ENCODE measurements around the gene ACACA. TPM values are rescaled to one million over a fixed set of nuclear protein-coding genes. Genes with fewer than 3 reads are reported as not detected.

ACACA gene
- total and polyA plus RNA-seq, 2 donors (not counting 1 experiment from before 2014, with no cell fraction given), result 4.8 to 26.2 TPM

DNA sequence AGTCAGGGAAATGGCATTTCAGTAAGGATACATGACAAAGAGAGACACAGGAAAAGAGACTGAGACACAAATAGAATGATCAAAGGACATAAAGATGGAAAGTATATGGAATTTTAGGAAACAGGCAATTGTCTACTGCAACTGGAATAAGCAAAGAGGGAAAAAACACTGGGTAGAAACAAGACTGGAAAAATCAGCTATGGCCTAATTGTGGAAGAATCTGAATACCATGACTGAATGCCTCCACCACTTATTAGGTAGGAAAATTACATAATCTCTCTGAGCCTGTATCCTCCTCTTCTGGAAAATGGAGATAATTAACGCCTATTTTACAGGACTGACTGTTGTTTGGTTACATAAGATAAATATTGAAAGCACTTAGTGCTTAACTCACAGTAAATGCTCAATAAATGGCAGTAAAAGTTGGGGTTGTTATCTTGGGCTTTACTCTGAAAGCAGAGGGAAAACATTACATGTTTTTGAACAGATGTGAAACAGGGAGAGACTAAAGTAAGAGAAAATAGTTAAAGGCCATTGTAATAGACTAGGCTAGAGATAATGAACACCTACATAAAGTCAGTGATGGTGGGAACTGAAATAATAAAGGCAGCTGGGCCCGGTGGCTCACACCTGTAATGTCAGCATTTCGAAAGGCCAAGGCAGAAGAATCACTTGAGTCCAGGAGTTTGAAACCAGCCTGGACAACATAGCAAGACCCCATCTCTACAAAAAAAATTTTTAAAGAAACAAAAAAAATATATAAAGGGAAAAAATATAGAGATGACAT is 94.3 kb downstream of the ACACA start:
- Histone ChIP-seq H3K4me2 (replicated peaks; ENCODE audit: low read depth, low read length, poor library complexity, severe bottlenecking) (no peak overlapping the region), H2AFZ (ENCODE audit: insufficient read depth, low read depth, low read length, poor library complexity, severe bottlenecking) (no peak overlapping the region), H3K4me3 (ENCODE audit: control extremely low read depth in 1 of 5, extremely low read depth in 1 of 5, insufficient read depth in 1 of 5, low read depth in 2 of 5, low read length in 4 of 5) (no peak overlapping the region), H3K9ac (ENCODE audit: low read length) (no peak overlapping the region), H4K20me1 (ENCODE audit: control insufficient read depth, insufficient read depth, low read length, poor library complexity, severe bottlenecking) (no peaks in the 10 kb centered on the region), H3K79me2 (ENCODE audit: control insufficient read depth, insufficient read depth, low read length) (no peaks in the 10 kb centered on the region), H3K27ac (ENCODE audit: low read length in 2 of 2) (no peak overlapping the region), H3K27me3 (replicated peaks in 1 of 4; ENCODE audit: control extremely low read depth in 1 of 4, control insufficient read depth in 3 of 4, insufficient read depth in 4 of 4, low read length in 3 of 4) (no peaks in the 10 kb centered on the region), H3K36me3 (replicated peaks in 1 of 2; ENCODE audit: control extremely low read depth in 1 of 2, control insufficient read depth in 1 of 2, extremely low read depth in 1 of 2, insufficient read depth in 2 of 2, low read length in 1 of 2) (no peaks in the 10 kb centered on the region), H3K9me3 (ENCODE audit: control extremely low read depth in 1 of 3, control insufficient read depth in 2 of 3, insufficient read depth in 1 of 3, low read length in 2 of 3) (no peaks in the 10 kb centered on the region), H3K4me1 (ENCODE audit: control insufficient read depth in 2 of 2, insufficient read depth in 2 of 2, low read length in 2 of 2) (no peaks in the 10 kb centered on the region)
- intact Hi-C loops (cut with micrococcal nuclease), result no loop called here
- H3K27ac Mint-ChIP-seq, result no peak overlapping the region
- H3K27me3 Mint-ChIP-seq, result no peaks in the 10 kb centered on the region
- no peak for TF ChIP-seq EZH2 (IDR thresholded peaks at IDR 0.05; ENCODE audit: borderline replicate concordance, insufficient read depth, low read depth, low read length, poor library complexity, severe bottlenecking)
- TF ChIP-seq, protein P1, sequence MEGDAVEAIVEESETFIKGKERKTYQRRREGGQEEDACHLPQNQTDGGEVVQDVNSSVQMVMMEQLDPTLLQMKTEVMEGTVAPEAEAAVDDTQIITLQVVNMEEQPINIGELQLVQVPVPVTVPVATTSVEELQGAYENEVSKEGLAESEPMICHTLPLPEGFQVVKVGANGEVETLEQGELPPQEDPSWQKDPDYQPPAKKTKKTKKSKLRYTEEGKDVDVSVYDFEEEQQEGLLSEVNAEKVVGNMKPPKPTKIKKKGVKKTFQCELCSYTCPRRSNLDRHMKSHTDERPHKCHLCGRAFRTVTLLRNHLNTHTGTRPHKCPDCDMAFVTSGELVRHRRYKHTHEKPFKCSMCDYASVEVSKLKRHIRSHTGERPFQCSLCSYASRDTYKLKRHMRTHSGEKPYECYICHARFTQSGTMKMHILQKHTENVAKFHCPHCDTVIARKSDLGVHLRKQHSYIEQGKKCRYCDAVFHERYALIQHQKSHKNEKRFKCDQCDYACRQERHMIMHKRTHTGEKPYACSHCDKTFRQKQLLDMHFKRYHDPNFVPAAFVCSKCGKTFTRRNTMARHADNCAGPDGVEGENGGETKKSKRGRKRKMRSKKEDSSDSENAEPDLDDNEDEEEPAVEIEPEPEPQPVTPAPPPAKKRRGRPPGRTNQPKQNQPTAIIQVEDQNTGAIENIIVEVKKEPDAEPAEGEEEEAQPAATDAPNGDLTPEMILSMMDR (IDR thresholded peaks at IDR 0.05), result no peak
- no peak overlapping the region for H3K4me3 Mint-ChIP-seq
- ATAC-seq (ENCODE audit: low read depth), result no peak
- H3K4me1 Mint-ChIP-seq, result no peaks in the 10 kb centered on the region
- ChIA-PET CTCF (no interaction called here), POLR2A (no interaction called here)
- H3K9me3 Mint-ChIP-seq (ENCODE audit: insufficient read depth), result no peaks in the 10 kb centered on the region
- no peak for DNase-seq
- WGBS (ENCODE audit: insufficient coverage), result no CpG with 5 or more reads among the region's 3 CpGs

DNA sequence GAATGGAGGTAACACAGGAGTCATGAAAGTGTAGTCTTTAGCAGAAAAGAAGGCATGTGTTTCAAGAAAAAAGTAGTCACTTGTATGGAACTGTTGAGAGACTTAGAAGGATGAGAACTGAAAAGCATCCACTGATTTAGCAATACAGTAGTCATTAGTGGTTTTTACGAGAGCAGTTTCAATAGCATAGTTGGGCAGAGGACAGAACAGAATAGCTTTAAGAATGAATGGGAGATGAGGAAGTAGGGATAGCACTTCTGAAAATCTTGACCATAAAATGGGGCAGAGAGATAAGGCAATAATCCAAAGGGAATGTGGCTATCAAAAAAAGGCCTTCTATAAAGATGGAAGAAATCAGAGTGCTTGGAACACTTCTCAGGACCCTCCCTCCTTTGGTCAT is 95.7 kb downstream of the ACACA start:
- no peak overlapping the region for H3K27ac ChIP-seq (ENCODE audit: low read length in 2 of 2)
- H3K9me3 ChIP-seq (ENCODE audit: control extremely low read depth in 1 of 3, control insufficient read depth in 2 of 3, insufficient read depth in 1 of 3, low read length in 2 of 3), result no peaks in the 10 kb centered on the region
- H3K79me2 ChIP-seq (ENCODE audit: control insufficient read depth, insufficient read depth, low read length), result no peaks in the 10 kb centered on the region
- no peaks in the 10 kb centered on the region for H3K36me3 ChIP-seq (replicated peaks in 1 of 2; ENCODE audit: control extremely low read depth in 1 of 2, control insufficient read depth in 1 of 2, extremely low read depth in 1 of 2, insufficient read depth in 2 of 2, low read length in 1 of 2)
- intact Hi-C loops (cut with micrococcal nuclease), result no loop called here
- no peak overlapping the region for H3K4me3 Mint-ChIP-seq
- H3K4me1 ChIP-seq (ENCODE audit: control insufficient read depth in 2 of 2, insufficient read depth in 2 of 2, low read length in 2 of 2), result no peaks in the 10 kb centered on the region
- 100% methylated on average over 1 of the region's 1 CpG for WGBS (ENCODE audit: insufficient coverage)
- no peak overlapping the region for H2AFZ ChIP-seq (ENCODE audit: insufficient read depth, low read depth, low read length, poor library complexity, severe bottlenecking)
- H3K4me1 Mint-ChIP-seq, result no peaks in the 10 kb centered on the region
- no peaks in the 10 kb centered on the region for H4K20me1 ChIP-seq (ENCODE audit: control insufficient read depth, insufficient read depth, low read length, poor library complexity, severe bottlenecking)
- no peak overlapping the region for H3K4me3 ChIP-seq (ENCODE audit: control extremely low read depth in 1 of 5, extremely low read depth in 1 of 5, insufficient read depth in 1 of 5, low read depth in 2 of 5, low read length in 4 of 5)
- H3K9me3 Mint-ChIP-seq (ENCODE audit: insufficient read depth), result no peaks in the 10 kb centered on the region
- no peak for TF ChIP-seq EZH2 (IDR thresholded peaks at IDR 0.05; ENCODE audit: borderline replicate concordance, insufficient read depth, low read depth, low read length, poor library complexity, severe bottlenecking)
- TF ChIP-seq, protein P1 (IDR thresholded peaks at IDR 0.05), result no peak
- H3K27me3 Mint-ChIP-seq, result no peaks in the 10 kb centered on the region
- H3K9ac ChIP-seq (ENCODE audit: low read length), result no peak overlapping the region
- POLR2A ChIA-PET, result no interaction called here
- CTCF ChIA-PET, result no interaction called here
- H3K27ac Mint-ChIP-seq, result no peak overlapping the region
- ATAC-seq (ENCODE audit: low read depth), result no peak
- no peak overlapping the region for H3K4me2 ChIP-seq (replicated peaks; ENCODE audit: low read depth, low read length, poor library complexity, severe bottlenecking)
- DNase-seq, result no peak
- no peaks in the 10 kb centered on the region for H3K27me3 ChIP-seq (replicated peaks in 1 of 4; ENCODE audit: control extremely low read depth in 1 of 4, control insufficient read depth in 3 of 4, insufficient read depth in 4 of 4, low read length in 3 of 4)

All from B cell (primary cell).